DOHH2 (cell line): ENCODE results near the gene AP1G2.

Experiments
- H3F3A ChIP-seq: fragments of 200-600 bp; sonication (generic), shearing (Covaris generic); 2 replicates; pipeline ENCODE4 v1.6.0; 2016; ENCODE audit warnings: antibody characterized with exemption, mild to moderate bottlenecking; ENCODE audit not compliant: control insufficient read depth, insufficient read depth
- H3K27ac ChIP-seq: fragments of 200-600 bp; sonication (generic); 2 replicates; pipeline ENCODE4 v1.5.1; 2014; ENCODE audit warnings: low read depth, mild to moderate bottlenecking, low read length, moderate library complexity
- H3K27me3 ChIP-seq: fragments of 200-600 bp; sonication (generic); 2 replicates; pipeline ENCODE4 v1.6.1; 2014; ENCODE audit warnings: mild to moderate bottlenecking, low read length, mixed read lengths; ENCODE audit not compliant: control insufficient read depth
- H3K36me3 ChIP-seq: fragments of 200-600 bp; sonication (generic); 2 replicates; pipeline ENCODE4 v1.6.1; 2014; ENCODE audit warnings: mild to moderate bottlenecking, low read length, moderate library complexity, mixed read lengths; ENCODE audit not compliant: control insufficient read depth
- H3K4me1 ChIP-seq: fragments of 200-600 bp; sonication (generic); 2 replicates; pipeline ENCODE4 v1.6.1; 2014; ENCODE audit warnings: mild to moderate bottlenecking, low read length, mixed read lengths; ENCODE audit not compliant: control insufficient read depth
- H3K4me2 ChIP-seq: fragments of 200-600 bp; sonication (generic); 2 replicates; pipeline ENCODE4 v1.6.0; 2014; ENCODE audit warnings: mild to moderate bottlenecking, low read length, moderate library complexity
- H3K4me3 ChIP-seq: fragments of 200-600 bp; sonication (generic); 2 replicates; pipeline ENCODE4 v1.5.1; 2014; ENCODE audit warnings: mild to moderate bottlenecking, low read length, mixed read lengths
- H3K79me2 ChIP-seq: fragments of 200-600 bp; sonication (generic); 2 replicates; pipeline ENCODE4 v1.6.1; 2014; ENCODE audit warnings: mild to moderate bottlenecking, low read length, mixed read lengths; ENCODE audit not compliant: control insufficient read depth
- H3K9me2 ChIP-seq: fragments of 200-600 bp; sonication (generic); replicated peaks from 2 replicates; pipeline ENCODE4 v1.6.1; 2014; ENCODE audit warnings: mild to moderate bottlenecking, low read length, mixed read lengths; ENCODE audit not compliant: control insufficient read depth
- H3K9me3 ChIP-seq: fragments of 200-600 bp; sonication (generic); 2 replicates; pipeline ENCODE4 v1.6.1; 2014; ENCODE audit warnings: antibody characterized with exemption, low read length, mixed read lengths; ENCODE audit not compliant: control insufficient read depth, insufficient read depth
- H4K20me1 ChIP-seq: fragments of 200-600 bp; sonication (generic); 2 replicates; pipeline ENCODE4 v1.6.0; 2014; ENCODE audit warnings: low read depth, mild to moderate bottlenecking, antibody characterized with exemption, low read length, moderate library complexity; ENCODE audit not compliant: control insufficient read depth, insufficient read depth
- CTCF ChIP-seq: fragments of 200-600 bp; sonication (generic); IDR thresholded peaks from one replicate; pipeline ENCODE4 v1.5.1; 2014; ENCODE audit warnings: antibody characterized with exemption, mild to moderate bottlenecking, low read depth, low read length; ENCODE audit not compliant: poor library complexity, severe bottlenecking
- EZH2phosphoT487 ChIP-seq: fragments of 200-600 bp; sonication (generic); IDR thresholded peaks from 2 replicates; pipeline ENCODE4 v1.6.1; 2017; ENCODE audit warnings: borderline replicate concordance, mild to moderate bottlenecking, antibody characterized with exemption, low read length, moderate library complexity, mixed read lengths

Gene AP1G2

GRCh38 chr14:23577710-23578392, 10.3 kb upstream of the AP1G2 start:
- H3K4me2 ChIP-seq = no peak overlapping the region
- no peaks in the 10 kb centered on the region for H4K20me1 ChIP-seq
- peaks cover 4% of the 10 kb centered on the region; the same call in 1 of the 2 replicates for H3K4me1 ChIP-seq
- H3K4me3 ChIP-seq = no peak overlapping the region
- no peaks in the 10 kb centered on the region for H3K9me3 ChIP-seq
- no peaks in the 10 kb centered on the region for H3K79me2 ChIP-seq
- no peaks in the 10 kb centered on the region for H3K36me3 ChIP-seq
- H3K27ac ChIP-seq = no peak overlapping the region
- H3K27me3 ChIP-seq = peaks cover 30% of the 10 kb centered on the region
- TF ChIP-seq CTCF = no peak
- TF ChIP-seq EZH2phosphoT487 = no peak
- no peaks in the 10 kb centered on the region for H3F3A ChIP-seq
- H3K9me2 ChIP-seq = no peaks in the 10 kb centered on the region

GRCh38 chr14:23577004-23577681, 9.6 kb upstream of the AP1G2 start:
- Histone ChIP-seq H3K4me1 (peaks cover 4% of the 10 kb centered on the region; the same call in 1 of the 2 replicates), H3K36me3 (no peaks in the 10 kb centered on the region), H3K79me2 (no peaks in the 10 kb centered on the region), H3F3A (no peaks in the 10 kb centered on the region), H3K4me3 (no peak overlapping the region), H3K9me2 (no peaks in the 10 kb centered on the region), H3K9me3 (no peaks in the 10 kb centered on the region), H4K20me1 (no peaks in the 10 kb centered on the region), H3K4me2 (no peak overlapping the region), H3K27me3 (peaks cover 30% of the 10 kb centered on the region), H3K27ac (no peak overlapping the region)
- TF ChIP-seq EZH2phosphoT487 (no peak), CTCF (no peak)

- TF ChIP-seq CTCF (no peak), EZH2phosphoT487 (no peak)
- H3K9me2 ChIP-seq = no peaks in the 10 kb centered on the region
These were observed 5.9 kb upstream of the AP1G2 start for GRCh38 chr14:23573384-23574015.

More at GRCh38 chr14:23573384-23574015, 5.9 kb upstream of the AP1G2 start:
- H3K27ac ChIP-seq = no peak overlapping the region
- H3K4me2 ChIP-seq = no peak overlapping the region
- H3K27me3 ChIP-seq = peaks cover 17% of the 10 kb centered on the region
- no peaks in the 10 kb centered on the region for H4K20me1 ChIP-seq
- no peaks in the 10 kb centered on the region for H3K79me2 ChIP-seq
- H3K36me3 ChIP-seq = no peaks in the 10 kb centered on the region
- H3K4me1 ChIP-seq = peaks cover 9% of the 10 kb centered on the region
- no peaks in the 10 kb centered on the region for H3K9me3 ChIP-seq
- H3K4me3 ChIP-seq = no peak overlapping the region
- H3F3A ChIP-seq = no peaks in the 10 kb centered on the region
